GM10248 (cell line): ENCODE data around the gene GRK5.

Source experiments
- CTCF ChIA-PET: fragments of 300-600 bp; sonication (Branson Sonifier 250); formaldehyde crosslinking; extraction: SDS; loops from one replicate; lab custom pipeline; 2021; ENCODE audit warnings: antibody characterized with exemption; lab: Yijun Ruan, JAX
- POLR2A ChIA-PET: fragments of 350-650 bp; sonication (Branson Sonifier 250); formaldehyde crosslinking; extraction: SDS; loops from one replicate; lab custom pipeline; 2020; ENCODE audit warnings: antibody characterized with exemption; lab: Yijun Ruan, JAX
- DNase-seq: peaks from one replicate; pipeline ENCODE4 v3.0.0; 2012; ENCODE audit errors: extremely low spot score
- CTCF ChIP-seq: IDR thresholded peaks from 2 replicates; pipeline ENCODE4 v1.5.1; 2012; ENCODE audit warnings: mild to moderate bottlenecking, low read depth; ENCODE audit errors: extremely low read depth, missing control alignments, control extremely low read depth

Gene GRK5

GRCh38 chr10:119368991-119369869, 161.9 kb downstream of the GRK5 start:
- ChIA-PET CTCF (interaction anchor here (1.1 to 2.2 kb wide), 5 partner anchors 10 to 163 kb away, joined by 3 to 5 read pairs (median 5); no protein-coding TSS in a partner anchor), POLR2A (no interaction called here)
- DNase-seq, result peak; percentile 75
- TF ChIP-seq CTCF, result no peak

GRCh38 chr10:119370111-119370741, 162.9 kb downstream of the GRK5 start:
- ChIA-PET CTCF (interaction anchor here (1.1 to 1.3 kb wide), 3 partner anchors 9 to 26 kb away, joined by 3 to 5 read pairs (median 4); no protein-coding TSS in a partner anchor), POLR2A (no interaction called here)
- no peak for DNase-seq
- TF ChIP-seq CTCF, result no peak

- no peak for DNase-seq
- TF ChIP-seq CTCF, result no peak
- ChIA-PET POLR2A (no interaction called here), CTCF (interaction anchor here (0.9 to 2.3 kb wide), 9 partner anchors 11 to 164 kb away, joined by 3 to 12 read pairs (median 5); partner anchors contain the start of gene GRK5)
These were observed 163.8 kb downstream of the GRK5 start for GRCh38 chr10:119370972-119371703.

GRCh38 chr10:119371704-119372663, 164.6 kb downstream of the GRK5 start:
- ChIA-PET CTCF (interaction anchor here (0.6 to 2.3 kb wide), 12 partner anchors 8 to 165 kb away, joined by 3 to 12 read pairs (median 4); partner anchors contain the start of gene GRK5), POLR2A (interaction anchor here (0.6 kb wide), 1 partner anchor 119 kb away, joined by 3 read pairs; no protein-coding TSS in a partner anchor)
- TF ChIP-seq CTCF, result no peak
- DNase-seq, result no peak

- POLR2A ChIA-PET, result no interaction called here
- no peak for DNase-seq
- CTCF ChIA-PET, result interaction anchor here (2.2 to 2.3 kb wide), 2 partner anchors 9 to 167 kb away, joined by 5 to 12 read pairs; no protein-coding TSS in a partner anchor
- no peak for TF ChIP-seq CTCF
These were observed 166.1 kb downstream of the GRK5 start for GRCh38 chr10:119373294-119374102.
